ENCODE data around the gene VCX3A.
"Not testable (repeated sequence)": the region's sequence is repeated elsewhere in the genome, so short reads cannot be mapped to it uniquely, and the experiment has no call there.

Gene VCX3A

GRCh38 chrX:6535018-6535417 is at the start of gene VCX3A:
Gene VCX3A (minus strand): TSS chrX:6535118. CDS start chrX:6534497, 621 bp downstream.
- H3K27ac ChIP-seq; intact Hi-C loops (cut with DNase I; ENCODE audit: low total_unique reads); DNase-seq; H3K36me3 ChIP-seq; H3K9me3 ChIP-seq; H3K4me3 ChIP-seq; H3K27me3 ChIP-seq; H3K4me1 ChIP-seq: not testable (repeated sequence)

DNA sequence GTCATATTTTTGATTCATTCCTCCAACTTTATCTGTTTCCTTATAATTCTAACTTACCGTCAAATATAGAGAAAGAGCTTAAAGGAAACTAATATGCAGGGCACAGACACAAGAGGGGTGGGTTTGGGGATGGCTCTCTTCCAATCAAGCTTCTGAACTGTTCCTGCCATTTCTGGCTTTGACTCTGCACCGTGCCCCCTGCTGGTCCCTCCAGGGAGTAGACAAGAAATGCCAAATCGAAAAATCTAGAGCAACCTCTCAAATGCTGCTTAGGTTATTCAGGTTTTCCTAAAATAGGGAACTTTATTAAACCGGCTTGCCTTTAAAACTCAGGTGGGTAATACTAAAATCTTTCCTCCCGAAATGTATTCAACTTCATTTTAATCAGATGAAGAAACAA is 39.8 kb upstream of the VCX3A start:
- Histone ChIP-seq H3K36me3 (no peaks in the 10 kb centered on the region), H3K9me3 (no peaks in the 10 kb centered on the region), H3K4me1 (no peaks in the 10 kb centered on the region), H3K27ac (no peak overlapping the region), H3K4me3 (no peak overlapping the region), H3K27me3 (no peaks in the 10 kb centered on the region)
- intact Hi-C loops (cut with DNase I; ENCODE audit: low total_unique reads) = no loop called here
- TF ChIP-seq, protein P1, sequence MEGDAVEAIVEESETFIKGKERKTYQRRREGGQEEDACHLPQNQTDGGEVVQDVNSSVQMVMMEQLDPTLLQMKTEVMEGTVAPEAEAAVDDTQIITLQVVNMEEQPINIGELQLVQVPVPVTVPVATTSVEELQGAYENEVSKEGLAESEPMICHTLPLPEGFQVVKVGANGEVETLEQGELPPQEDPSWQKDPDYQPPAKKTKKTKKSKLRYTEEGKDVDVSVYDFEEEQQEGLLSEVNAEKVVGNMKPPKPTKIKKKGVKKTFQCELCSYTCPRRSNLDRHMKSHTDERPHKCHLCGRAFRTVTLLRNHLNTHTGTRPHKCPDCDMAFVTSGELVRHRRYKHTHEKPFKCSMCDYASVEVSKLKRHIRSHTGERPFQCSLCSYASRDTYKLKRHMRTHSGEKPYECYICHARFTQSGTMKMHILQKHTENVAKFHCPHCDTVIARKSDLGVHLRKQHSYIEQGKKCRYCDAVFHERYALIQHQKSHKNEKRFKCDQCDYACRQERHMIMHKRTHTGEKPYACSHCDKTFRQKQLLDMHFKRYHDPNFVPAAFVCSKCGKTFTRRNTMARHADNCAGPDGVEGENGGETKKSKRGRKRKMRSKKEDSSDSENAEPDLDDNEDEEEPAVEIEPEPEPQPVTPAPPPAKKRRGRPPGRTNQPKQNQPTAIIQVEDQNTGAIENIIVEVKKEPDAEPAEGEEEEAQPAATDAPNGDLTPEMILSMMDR (IDR thresholded peaks at IDR 0.05) = no peak
- no peak for DNase-seq

DNA sequence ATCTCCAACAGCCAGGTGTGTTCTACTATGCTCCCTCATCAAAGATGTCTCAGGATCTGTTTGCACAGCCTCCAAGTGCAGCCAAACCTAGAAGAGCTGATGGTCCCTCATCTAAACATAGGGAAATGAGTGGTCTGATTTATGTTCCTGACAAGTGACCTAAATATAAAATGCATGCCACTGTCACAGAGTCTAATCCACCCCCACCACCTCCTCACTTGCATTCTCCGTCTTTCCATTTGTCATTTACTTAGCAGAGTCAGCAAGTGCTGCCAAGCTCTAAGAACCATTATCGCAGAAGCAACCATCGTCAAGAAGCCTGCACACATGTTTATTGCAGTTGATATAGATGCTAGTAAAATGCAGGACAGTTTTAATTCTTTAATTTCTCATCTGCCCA is 33.1 kb upstream of the VCX3A start:
- intact Hi-C loops (cut with DNase I; ENCODE audit: low total_unique reads) = no loop called here
- Histone ChIP-seq H3K27ac (no peak overlapping the region), H3K9me3 (no peaks in the 10 kb centered on the region), H3K27me3 (no peaks in the 10 kb centered on the region), H3K4me3 (no peak overlapping the region), H3K36me3 (no peaks in the 10 kb centered on the region), H3K4me1 (no peaks in the 10 kb centered on the region)
- no peak for DNase-seq
- TF ChIP-seq, protein P1 (IDR thresholded peaks at IDR 0.05) = no peak

DNA sequence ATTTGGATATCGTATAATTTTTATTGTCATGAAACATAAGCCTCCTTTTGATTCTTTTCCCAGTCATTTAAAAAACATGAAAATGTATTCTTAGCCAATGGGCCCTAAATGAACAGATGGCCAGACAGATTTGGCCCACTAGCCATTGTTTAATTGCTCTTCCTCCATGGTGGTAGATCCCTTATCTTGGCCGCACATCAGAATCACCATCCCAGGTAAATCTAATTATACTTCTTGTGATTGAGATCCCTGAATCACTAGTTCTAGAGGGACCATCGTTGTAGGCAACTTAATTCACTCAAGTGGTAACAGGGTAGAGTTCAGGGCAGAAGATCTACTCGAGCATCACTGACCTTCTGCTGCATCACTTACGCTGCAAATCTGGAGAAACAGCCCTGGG is 24.1 kb upstream of the VCX3A start:
- no peaks in the 10 kb centered on the region for H3K4me1 ChIP-seq
- H3K9me3 ChIP-seq = no peaks in the 10 kb centered on the region
- intact Hi-C loops (cut with DNase I; ENCODE audit: low total_unique reads) = no loop called here
- H3K4me3 ChIP-seq = no peak overlapping the region
- DNase-seq = no peak
- H3K36me3 ChIP-seq = no peaks in the 10 kb centered on the region
- H3K27me3 ChIP-seq = no peaks in the 10 kb centered on the region
- no peak overlapping the region for H3K27ac ChIP-seq
- TF ChIP-seq, protein P1 (IDR thresholded peaks at IDR 0.05) = no peak

- Histone ChIP-seq H3K4me1 (no peaks in the 10 kb centered on the region), H3K4me3 (no peak overlapping the region), H3K9me3 (no peaks in the 10 kb centered on the region), H3K27ac (no peak overlapping the region), H3K27me3 (no peaks in the 10 kb centered on the region), H3K36me3 (no peaks in the 10 kb centered on the region)
- intact Hi-C loops (cut with DNase I; ENCODE audit: low total_unique reads) = no loop called here
- no peak for DNase-seq
- TF ChIP-seq, protein P1 (IDR thresholded peaks at IDR 0.05) = no peak
Measured at GRCh38 chrX:6557690-6558089, 22.8 kb upstream of the VCX3A start.

DNA sequence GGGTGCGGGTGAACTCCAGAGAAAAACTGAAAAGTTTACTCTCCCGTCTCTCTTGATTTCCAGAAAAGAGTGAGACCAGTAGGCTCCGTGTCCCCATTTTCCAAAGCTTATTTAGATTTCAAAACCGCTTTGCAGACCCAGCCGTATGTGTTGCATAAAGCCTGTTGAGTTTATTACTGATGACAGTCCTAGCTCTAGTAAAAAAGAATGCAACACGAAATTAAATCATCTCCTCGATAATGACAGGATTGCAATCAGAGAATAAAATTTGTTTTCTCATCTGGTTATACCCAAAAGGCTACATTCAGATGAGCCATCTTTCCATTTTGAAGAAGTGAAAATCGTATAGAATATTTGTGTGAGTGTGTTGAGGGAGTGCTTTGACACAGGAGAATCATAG is 16.1 kb upstream of the VCX3A start:
- Histone ChIP-seq H3K4me1 (no peaks in the 10 kb centered on the region), H3K4me3 (no peak overlapping the region), H3K27ac (no peak overlapping the region), H3K27me3 (no peaks in the 10 kb centered on the region), H3K36me3 (no peaks in the 10 kb centered on the region), H3K9me3 (peaks cover 0 to 4% (median 0%) of the 10 kb centered on the region in 3 donors)
- intact Hi-C loops (cut with DNase I; ENCODE audit: low total_unique reads) = no loop called here
- no peak for DNase-seq
- TF ChIP-seq, protein P1 (IDR thresholded peaks at IDR 0.05) = no peak
